PFSK-1 (cell line): Measurements from ENCODE around the gene DTNA.

Experiments
- FOXP2 ChIP-seq: optimal IDR thresholded peaks from 2 replicates; pipeline ENCODE3; 2011; ENCODE audit warnings: borderline replicate concordance, control low read depth, inconsistent platforms; ENCODE audit not compliant: insufficient read depth; ENCODE audit errors: extremely low read length, extremely low read depth
- POLR2AphosphoS5 ChIP-seq: IDR thresholded peaks from 2 replicates; pipeline ENCODE4 v1.6.1; 2012; ENCODE audit warnings: low read depth, mild to moderate bottlenecking, control low read depth, low read length, moderate library complexity

GRCh38 chr18:34816183-34816582 lies 106.1 kb downstream of the DTNA start:
- no peak for TF ChIP-seq POLR2AphosphoS5
- no peak for TF ChIP-seq FOXP2
